Measurements from ENCODE around the gene MAT1A.
"Not testable (repeated sequence)": the region's sequence is repeated elsewhere in the genome, so short reads cannot be mapped to it uniquely, and the experiment has no call there.

The MAT1A gene

DNA sequence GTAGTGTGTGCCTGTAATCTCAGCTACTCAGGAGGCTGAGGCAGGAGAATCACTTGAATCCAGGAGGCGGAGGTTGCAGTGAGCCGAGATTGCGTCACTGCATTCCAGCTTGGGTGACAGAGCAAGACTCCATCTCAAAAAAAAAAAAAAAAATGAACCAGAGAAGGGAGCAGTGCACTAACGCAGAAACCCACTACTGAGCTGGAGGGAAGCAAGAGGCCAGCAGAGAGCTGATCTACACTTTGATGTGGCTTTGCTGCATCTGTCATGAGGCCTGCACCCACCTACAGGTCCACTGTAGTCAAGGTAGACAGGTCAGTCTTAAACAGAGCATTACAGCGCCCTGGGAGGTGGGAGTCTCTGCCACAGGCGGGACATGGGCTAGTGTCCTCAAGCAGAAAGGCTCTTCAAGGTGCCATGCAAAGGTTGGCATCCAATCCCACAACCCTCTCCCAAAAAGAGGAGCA lies 30.0 kb downstream of the MAT1A start:
- Histone ChIP-seq H3K4me3 (replicated peaks; ENCODE audit: insufficient read depth, low read length) (no peak overlapping the region), H3K27ac (replicated peaks) (no peak overlapping the region), H3K27me3 (ENCODE audit: insufficient read depth, poor library complexity, severe bottlenecking) (no peaks in the 10 kb centered on the region)
- no peak for DNase-seq (ENCODE audit: low read depth in 1 of 2, low spot score in 1 of 2)
- no peak for TF ChIP-seq CTCF (IDR thresholded peaks at IDR 0.05; ENCODE audit: insufficient read depth, low read length)
- no peak for TF ChIP-seq POLR2AphosphoS5 (IDR thresholded peaks at IDR 0.05; ENCODE audit: low read depth)
- TF ChIP-seq GABPA (IDR thresholded peaks at IDR 0.05; ENCODE audit: low read depth) = no peak
- TF ChIP-seq SPI1 (IDR thresholded peaks at IDR 0.05; ENCODE audit: borderline replicate concordance, low read depth) = no peak
- no peak for TF ChIP-seq REST (IDR thresholded peaks at IDR 0.05; ENCODE audit: insufficient replicate concordance, low read depth)

GRCh38 chr10:80256798-80257197 lies 32.7 kb downstream of the MAT1A start:
- DNase-seq (ENCODE audit: low read depth in 1 of 2, low spot score in 1 of 2) = peak in 1 of 2 experiments; percentile 21
- TF ChIP-seq CTCF (IDR thresholded peaks at IDR 0.05; ENCODE audit: insufficient read depth, low read length) = peak; percentile 1

DNA sequence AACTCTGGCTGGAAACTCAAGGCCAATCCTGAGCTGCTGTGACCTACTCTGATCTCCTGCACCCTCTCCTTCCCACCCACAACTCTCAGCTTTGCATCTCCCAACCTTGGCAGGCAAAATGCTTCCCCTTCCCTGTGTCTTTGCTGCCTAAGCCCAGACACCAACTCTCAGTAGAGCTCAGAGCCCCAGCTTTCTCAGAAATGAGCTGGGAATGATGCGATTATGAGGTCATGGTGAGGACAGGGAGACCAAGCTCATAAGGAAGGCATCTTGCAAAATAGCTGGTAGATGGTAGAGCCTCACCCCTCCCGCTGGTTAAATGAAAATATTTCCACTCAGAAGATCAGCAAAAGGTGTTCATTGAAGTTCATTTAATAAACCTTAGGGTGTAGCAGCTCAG lies 34.7 kb downstream of the MAT1A start:
- not testable (repeated sequence) for H3K27me3 ChIP-seq (ENCODE audit: insufficient read depth, poor library complexity, severe bottlenecking); DNase-seq (ENCODE audit: low read depth in 1 of 2, low spot score in 1 of 2); H3K4me3 ChIP-seq (replicated peaks; ENCODE audit: insufficient read depth, low read length); H3K27ac ChIP-seq (replicated peaks)

More at GRCh38 chr10:80256798-80257197, 32.7 kb downstream of the MAT1A start:
- H3K4me3 ChIP-seq (replicated peaks; ENCODE audit: insufficient read depth, low read length); H3K27me3 ChIP-seq (ENCODE audit: insufficient read depth, poor library complexity, severe bottlenecking): not testable (repeated sequence)
- H3K27ac ChIP-seq (replicated peaks) = 0 out of 2 replicates have a peak overlapping the region, but pooled peaks have one; percentile 14

DNA sequence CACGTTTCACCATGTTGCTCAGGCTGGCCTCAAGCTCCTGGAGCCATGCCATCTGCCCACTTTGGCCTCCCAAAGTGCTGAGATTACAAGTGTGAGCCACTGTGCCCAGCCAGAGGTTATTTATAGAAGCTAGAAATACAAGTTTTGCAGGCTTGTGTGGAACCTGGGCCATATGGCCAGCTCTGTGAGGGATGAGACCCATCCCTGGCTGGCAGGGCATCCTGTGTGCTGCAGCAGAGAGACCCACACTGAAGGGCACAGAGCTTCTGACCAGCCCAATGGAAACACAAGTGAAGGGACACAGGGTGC lies 35.5 kb downstream of the MAT1A start:
- H3K27ac ChIP-seq (replicated peaks) = peak overlapping the region; percentile 91

DNA sequence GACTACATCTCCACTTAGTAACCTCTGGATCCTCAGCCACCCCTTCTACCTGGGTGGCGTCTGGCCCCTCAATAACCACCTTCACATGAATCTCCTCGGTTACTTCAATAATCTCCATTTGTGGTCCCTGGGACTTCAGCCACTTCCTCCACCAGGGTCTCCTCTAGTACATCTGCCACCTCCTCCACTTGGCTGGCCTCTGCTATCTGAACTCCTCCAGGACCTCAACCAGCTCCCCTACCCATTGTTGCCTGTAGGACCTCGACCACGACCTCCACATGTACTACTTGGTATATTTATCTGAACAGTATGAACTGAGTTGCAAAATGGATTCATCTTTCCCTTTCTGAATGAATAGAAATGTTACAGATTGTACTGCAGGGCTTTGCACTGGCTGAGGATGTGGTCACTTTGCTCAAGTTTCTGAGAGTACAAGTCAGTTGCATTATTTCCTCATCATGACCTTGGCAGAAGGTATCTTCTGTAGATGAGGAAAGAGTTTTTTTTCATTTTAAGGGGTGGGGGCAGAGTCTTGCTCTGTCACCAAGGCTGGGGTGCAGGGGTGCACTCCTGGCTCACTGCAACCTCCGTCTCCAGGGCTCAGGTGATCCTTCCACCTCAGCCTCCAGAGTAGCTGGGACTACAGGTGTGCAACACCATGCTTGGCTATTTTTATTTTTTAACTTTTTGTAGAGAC lies 36.0 kb downstream of the MAT1A start:
- peak overlapping the region; percentile 91 for H3K27ac ChIP-seq (replicated peaks)
- H3K27me3 ChIP-seq (ENCODE audit: insufficient read depth, poor library complexity, severe bottlenecking) = no peaks in the 10 kb centered on the region
- peak; percentile 51 to 84 for DNase-seq (ENCODE audit: low read depth in 1 of 2, low spot score in 1 of 2)
- H3K4me3 ChIP-seq (replicated peaks; ENCODE audit: insufficient read depth, low read length) = no peak overlapping the region
- TF ChIP-seq SPI1 (IDR thresholded peaks at IDR 0.05; ENCODE audit: borderline replicate concordance, low read depth) (no peak), POLR2AphosphoS5 (IDR thresholded peaks at IDR 0.05; ENCODE audit: low read depth) (no peak), CTCF (IDR thresholded peaks at IDR 0.05; ENCODE audit: insufficient read depth, low read length) (no peak), GABPA (IDR thresholded peaks at IDR 0.05; ENCODE audit: low read depth) (no peak), REST (IDR thresholded peaks at IDR 0.05; ENCODE audit: insufficient replicate concordance, low read depth) (no peak)

More for the DNA sequence above, 35.5 kb downstream of the MAT1A start:
- H3K27me3 ChIP-seq (ENCODE audit: insufficient read depth, poor library complexity, severe bottlenecking); H3K4me3 ChIP-seq (replicated peaks; ENCODE audit: insufficient read depth, low read length); DNase-seq (ENCODE audit: low read depth in 1 of 2, low spot score in 1 of 2): not testable (repeated sequence)

All from HL-60 (cell line).